Spleen (tissue), 7 donors: ENCODE measurements around the gene DNHD1.

ENCODE experiments used
- POLR2A ChIP-seq, 3 donors: fragments of 450-650 bp; IDR thresholded peaks; one replicate each; pipeline ENCODE4 v1.5.1; 2017; ENCODE audit warnings: antibody characterized with exemption in 3 of 3, mild to moderate bottlenecking in 1 of 3
- TF ChIP-seq, protein P1 (sequence below), 11 experiments: fragments of 200-600 bp in 7 of 11; fragments of 450-650 bp in 4 of 11; sonication (generic) in 4 of 11; IDR thresholded peaks in 8 of 11; conservative IDR thresholded peaks in 3 of 11; 1 replicate in 7 of 11; 2 replicates in 4 of 11; pipeline versions ENCODE4 v1.4.0 to v1.8.0; 2016 to 2021; ENCODE audit warnings: antibody characterized with exemption in 11 of 11, inconsistent platforms in 4 of 11, mild to moderate bottlenecking in 1 of 11
- donor health status: DM: no; HTN: no; CAD: no; lungs with moderate emphysema.
- donor health status: DM: no; HTN: no; CAD: no.
- donor health status: DM: no; HTN: no; CAD: no.

DNA sequence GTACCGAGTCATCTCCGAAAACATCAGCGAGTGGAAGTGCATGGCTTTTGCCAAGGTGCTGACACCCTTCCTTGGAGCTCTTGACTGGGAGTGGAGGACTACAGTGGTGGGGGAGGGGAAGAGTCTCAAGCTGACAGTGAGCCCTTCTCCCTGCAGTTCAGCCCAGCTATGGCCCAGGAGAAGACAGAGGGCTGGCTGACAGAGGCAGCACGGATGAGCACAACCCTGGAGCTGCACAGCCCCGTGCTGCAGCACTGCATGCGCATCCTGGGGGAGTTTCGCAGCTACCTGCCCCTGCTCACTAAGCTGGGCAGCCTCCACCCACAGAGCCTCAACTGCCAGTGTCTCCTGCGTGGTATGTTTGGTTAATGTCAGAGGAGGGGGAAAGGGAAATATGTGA lies 41.4 kb downstream of the DNHD1 start:
- TF ChIP-seq, protein P1, sequence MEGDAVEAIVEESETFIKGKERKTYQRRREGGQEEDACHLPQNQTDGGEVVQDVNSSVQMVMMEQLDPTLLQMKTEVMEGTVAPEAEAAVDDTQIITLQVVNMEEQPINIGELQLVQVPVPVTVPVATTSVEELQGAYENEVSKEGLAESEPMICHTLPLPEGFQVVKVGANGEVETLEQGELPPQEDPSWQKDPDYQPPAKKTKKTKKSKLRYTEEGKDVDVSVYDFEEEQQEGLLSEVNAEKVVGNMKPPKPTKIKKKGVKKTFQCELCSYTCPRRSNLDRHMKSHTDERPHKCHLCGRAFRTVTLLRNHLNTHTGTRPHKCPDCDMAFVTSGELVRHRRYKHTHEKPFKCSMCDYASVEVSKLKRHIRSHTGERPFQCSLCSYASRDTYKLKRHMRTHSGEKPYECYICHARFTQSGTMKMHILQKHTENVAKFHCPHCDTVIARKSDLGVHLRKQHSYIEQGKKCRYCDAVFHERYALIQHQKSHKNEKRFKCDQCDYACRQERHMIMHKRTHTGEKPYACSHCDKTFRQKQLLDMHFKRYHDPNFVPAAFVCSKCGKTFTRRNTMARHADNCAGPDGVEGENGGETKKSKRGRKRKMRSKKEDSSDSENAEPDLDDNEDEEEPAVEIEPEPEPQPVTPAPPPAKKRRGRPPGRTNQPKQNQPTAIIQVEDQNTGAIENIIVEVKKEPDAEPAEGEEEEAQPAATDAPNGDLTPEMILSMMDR (IDR thresholded peaks at IDR 0.05 in 8 of 11, conservative IDR thresholded peaks at IDR 0.05 in 3 of 11) = no peak
- TF ChIP-seq POLR2A (IDR thresholded peaks at IDR 0.05) = no peak
